Measurements from ENCODE around the gene CDC5L.

DNA sequence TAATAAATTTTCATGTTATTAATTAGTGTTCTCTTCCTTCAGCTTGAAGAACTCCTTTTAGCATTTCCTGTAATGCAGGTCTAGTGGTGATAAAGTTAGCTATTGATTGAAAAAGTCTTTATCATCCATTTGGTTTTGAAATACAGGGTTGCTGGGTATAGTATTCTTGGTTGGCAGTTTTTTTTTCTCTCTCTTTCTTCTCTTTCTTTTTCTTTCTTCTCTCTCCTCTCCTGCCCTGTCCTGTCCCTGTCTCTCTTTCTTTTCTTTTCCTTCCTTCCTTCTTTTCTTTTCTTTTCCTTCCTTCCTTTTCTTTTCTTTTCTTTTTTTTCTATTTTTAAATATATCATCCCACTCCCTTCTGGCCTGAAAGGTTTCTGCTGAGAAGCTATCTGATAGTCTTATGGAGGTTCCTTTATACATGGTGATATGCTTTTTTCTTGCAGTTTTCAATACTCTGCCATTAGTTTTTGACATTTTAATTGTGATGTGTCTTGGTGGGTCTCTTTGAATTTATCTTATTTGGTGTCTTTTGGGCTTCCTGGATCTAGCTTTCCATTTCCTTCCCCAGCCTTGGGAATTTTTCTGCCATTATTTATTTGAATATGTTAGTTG, 55.4 kb downstream of the CDC5L start:
- TF ChIP-seq CTCF (conservative IDR thresholded peaks at IDR 0.05 in 1 of 2, IDR thresholded peaks at IDR 0.05 in 1 of 2; ENCODE audit: extremely low read depth in 1 of 2, insufficient read depth in 1 of 2, low read depth in 1 of 2, low read length in 2 of 2) (no peak), EZH2 (IDR thresholded peaks at IDR 0.05; ENCODE audit: borderline replicate concordance, low read length) (no peak)

Measured in mammary epithelial cell (primary cell).